DOHH2 (cell line): ENCODE measurements around the gene WSCD2.

Experiments
- H3F3A ChIP-seq: fragments of 200-600 bp; sonication (generic), shearing (Covaris generic); 2 replicates; pipeline ENCODE4 v1.6.0; 2016; ENCODE audit warnings: antibody characterized with exemption, mild to moderate bottlenecking; ENCODE audit not compliant: control insufficient read depth, insufficient read depth
- H3K27ac ChIP-seq: fragments of 200-600 bp; sonication (generic); 2 replicates; pipeline ENCODE4 v1.5.1; 2014; ENCODE audit warnings: low read depth, mild to moderate bottlenecking, low read length, moderate library complexity
- H3K27me3 ChIP-seq: fragments of 200-600 bp; sonication (generic); 2 replicates; pipeline ENCODE4 v1.6.1; 2014; ENCODE audit warnings: mild to moderate bottlenecking, low read length, mixed read lengths; ENCODE audit not compliant: control insufficient read depth
- H3K36me3 ChIP-seq: fragments of 200-600 bp; sonication (generic); 2 replicates; pipeline ENCODE4 v1.6.1; 2014; ENCODE audit warnings: mild to moderate bottlenecking, low read length, moderate library complexity, mixed read lengths; ENCODE audit not compliant: control insufficient read depth
- H3K4me1 ChIP-seq: fragments of 200-600 bp; sonication (generic); 2 replicates; pipeline ENCODE4 v1.6.1; 2014; ENCODE audit warnings: mild to moderate bottlenecking, low read length, mixed read lengths; ENCODE audit not compliant: control insufficient read depth
- H3K4me2 ChIP-seq: fragments of 200-600 bp; sonication (generic); 2 replicates; pipeline ENCODE4 v1.6.0; 2014; ENCODE audit warnings: mild to moderate bottlenecking, low read length, moderate library complexity
- H3K4me3 ChIP-seq: fragments of 200-600 bp; sonication (generic); 2 replicates; pipeline ENCODE4 v1.5.1; 2014; ENCODE audit warnings: mild to moderate bottlenecking, low read length, mixed read lengths
- H3K79me2 ChIP-seq: fragments of 200-600 bp; sonication (generic); 2 replicates; pipeline ENCODE4 v1.6.1; 2014; ENCODE audit warnings: mild to moderate bottlenecking, low read length, mixed read lengths; ENCODE audit not compliant: control insufficient read depth
- H3K9me2 ChIP-seq: fragments of 200-600 bp; sonication (generic); replicated peaks from 2 replicates; pipeline ENCODE4 v1.6.1; 2014; ENCODE audit warnings: mild to moderate bottlenecking, low read length, mixed read lengths; ENCODE audit not compliant: control insufficient read depth
- H3K9me3 ChIP-seq: fragments of 200-600 bp; sonication (generic); 2 replicates; pipeline ENCODE4 v1.6.1; 2014; ENCODE audit warnings: antibody characterized with exemption, low read length, mixed read lengths; ENCODE audit not compliant: control insufficient read depth, insufficient read depth
- H4K20me1 ChIP-seq: fragments of 200-600 bp; sonication (generic); 2 replicates; pipeline ENCODE4 v1.6.0; 2014; ENCODE audit warnings: low read depth, mild to moderate bottlenecking, antibody characterized with exemption, low read length, moderate library complexity; ENCODE audit not compliant: control insufficient read depth, insufficient read depth
- CTCF ChIP-seq: fragments of 200-600 bp; sonication (generic); IDR thresholded peaks from one replicate; pipeline ENCODE4 v1.5.1; 2014; ENCODE audit warnings: antibody characterized with exemption, mild to moderate bottlenecking, low read depth, low read length; ENCODE audit not compliant: poor library complexity, severe bottlenecking
- EZH2phosphoT487 ChIP-seq: fragments of 200-600 bp; sonication (generic); IDR thresholded peaks from 2 replicates; pipeline ENCODE4 v1.6.1; 2017; ENCODE audit warnings: borderline replicate concordance, mild to moderate bottlenecking, antibody characterized with exemption, low read length, moderate library complexity, mixed read lengths

WSCD2 gene

DNA sequence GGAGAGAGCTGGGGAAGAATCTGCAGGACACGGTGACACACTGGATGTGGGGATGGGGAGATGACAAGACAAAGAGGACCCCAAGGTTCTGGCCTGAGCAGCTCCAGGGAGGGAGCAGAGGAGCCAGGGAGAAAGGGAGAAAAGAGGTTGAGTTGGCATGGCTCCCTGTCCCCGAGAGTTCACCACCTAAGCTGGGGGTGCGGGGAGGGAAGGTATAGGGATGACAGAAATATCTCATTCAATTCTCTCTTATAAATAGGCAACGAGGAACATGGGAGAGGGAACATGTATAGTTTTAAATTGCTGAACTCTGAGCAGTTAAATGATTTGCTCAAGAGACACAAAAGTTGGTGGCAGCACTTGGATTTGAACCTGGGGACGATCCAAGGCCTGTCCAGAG lies 124.9 kb downstream of the WSCD2 start:
- H4K20me1 ChIP-seq, result no peaks in the 10 kb centered on the region
- TF ChIP-seq CTCF, result no peak
- H3K9me3 ChIP-seq, result no peaks in the 10 kb centered on the region
- H3K4me1 ChIP-seq, result peaks cover 8% of the 10 kb centered on the region
- H3K4me2 ChIP-seq, result no peak overlapping the region
- no peaks in the 10 kb centered on the region for H3K9me2 ChIP-seq
- H3K79me2 ChIP-seq, result no peaks in the 10 kb centered on the region
- no peaks in the 10 kb centered on the region for H3F3A ChIP-seq
- H3K36me3 ChIP-seq, result no peaks in the 10 kb centered on the region
- no peak overlapping the region for H3K4me3 ChIP-seq
- no peaks in the 10 kb centered on the region for H3K27me3 ChIP-seq
- no peak overlapping the region for H3K27ac ChIP-seq

- Histone ChIP-seq H3K9me2 (no peaks in the 10 kb centered on the region), H3F3A (no peaks in the 10 kb centered on the region), H3K27ac (no peak overlapping the region), H3K4me2 (no peak overlapping the region), H3K9me3 (0 out of 2 replicates have a peak, but pooled peaks cover 2% of the 10 kb centered on the region), H3K36me3 (no peaks in the 10 kb centered on the region), H3K27me3 (no peaks in the 10 kb centered on the region), H3K79me2 (no peaks in the 10 kb centered on the region), H3K4me3 (no peak overlapping the region), H3K4me1 (peaks cover 8% of the 10 kb centered on the region), H4K20me1 (no peaks in the 10 kb centered on the region)
- TF ChIP-seq EZH2phosphoT487 (no peak), CTCF (no peak)
Observed at GRCh38 chr12:108254517-108255251, 125.6 kb downstream of the WSCD2 start.

GRCh38 chr12:108255252-108255602 lies 126.1 kb downstream of the WSCD2 start:
- Histone ChIP-seq H3K4me2 (no peak overlapping the region), H3K4me1 (peaks cover 8% of the 10 kb centered on the region), H3K9me2 (no peaks in the 10 kb centered on the region), H4K20me1 (no peaks in the 10 kb centered on the region), H3K36me3 (no peaks in the 10 kb centered on the region), H3K27ac (no peak overlapping the region), H3K9me3 (0 out of 2 replicates have a peak, but pooled peaks cover 5% of the 10 kb centered on the region), H3K79me2 (no peaks in the 10 kb centered on the region), H3K4me3 (no peak overlapping the region), H3F3A (no peaks in the 10 kb centered on the region), H3K27me3 (no peaks in the 10 kb centered on the region)
- TF ChIP-seq EZH2phosphoT487 (no peak), CTCF (no peak)
